HS-27A (cell line): ENCODE data around the gene TERC.
A peak's percentile ranks its signal among the peaks of the same experiment; 100 is the strongest.

Experiments used
- DNase-seq: peaks from one replicate; pipeline ENCODE4 v3.0.0-alpha.2; 2012; ENCODE audit warnings: low read depth, missing footprints

The TERC gene

GRCh38 chr3:169764882-169765612 is at the start of gene TERC:
TERC (minus strand) TSS chr3:169765060.
- no peak for DNase-seq

DNA sequence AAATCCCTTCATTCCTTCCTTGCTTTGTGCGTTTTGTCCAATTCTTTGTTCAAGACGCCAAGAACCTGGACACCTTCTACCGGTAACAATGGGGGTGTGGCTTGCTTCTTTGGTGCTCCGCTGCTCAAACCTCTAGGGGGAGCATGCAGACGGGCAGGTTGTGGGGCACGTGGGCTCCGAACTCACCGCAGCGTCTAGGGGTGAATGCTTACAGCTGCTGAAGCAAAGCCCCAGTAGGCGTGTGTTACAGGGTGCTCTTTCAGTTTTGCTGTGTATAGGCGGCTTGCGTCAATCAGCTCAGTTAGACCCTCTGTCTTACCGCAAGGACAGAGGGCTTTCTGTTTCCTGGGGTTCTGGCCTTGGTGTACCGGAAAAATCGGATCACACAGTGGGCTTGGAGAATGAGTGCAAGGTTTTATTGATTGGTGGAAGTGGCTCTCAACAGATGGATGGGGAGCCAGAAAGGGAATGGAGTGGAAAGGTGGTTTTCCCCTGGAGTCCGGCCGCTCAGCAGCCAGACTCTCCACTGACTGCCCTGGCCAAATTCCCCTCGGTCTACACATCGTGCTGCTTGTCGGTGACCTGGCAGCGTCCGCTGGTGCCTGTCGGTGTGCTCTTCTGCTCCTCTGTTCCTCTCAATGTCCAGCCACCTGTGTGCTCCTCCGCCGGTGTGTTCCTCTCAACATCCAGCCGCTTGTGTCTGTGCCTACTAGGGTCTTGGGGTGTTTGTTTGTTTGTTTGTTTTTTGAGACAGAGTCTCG is 49.1 kb upstream of the TERC start:
- DNase-seq = no peak

DNA sequence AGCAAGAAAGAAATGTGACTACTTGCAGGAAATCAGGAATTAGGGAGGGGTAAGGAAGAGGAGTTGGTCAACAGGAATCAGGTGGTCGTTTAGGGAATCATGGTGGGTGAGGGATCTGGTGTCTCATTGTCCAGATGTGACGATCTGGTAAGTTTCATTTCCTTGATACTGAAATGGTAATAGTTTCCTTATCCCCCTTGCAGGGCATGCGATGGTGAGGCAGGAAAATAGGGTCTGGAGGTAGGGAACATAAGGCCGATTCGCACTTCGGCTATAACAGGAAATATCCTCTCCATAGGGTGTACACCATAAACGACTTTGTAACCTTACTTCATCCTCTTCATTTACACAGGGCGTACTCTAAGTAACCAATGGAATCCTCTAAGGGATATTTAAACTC is 48.4 kb upstream of the TERC start:
- DNase-seq = no peak

- no peak for DNase-seq
Measured at GRCh38 chr3:169812332-169813235, 47.7 kb upstream of the TERC start, which contains the start of the genes LRRC34 and LRRIQ4. LRRC34 (minus strand) TSS chr3:169812904; CDS start chr3:169812548, 356 bp downstream. LRRIQ4 (plus strand) TSS chr3:169812870; CDS start chr3:169821922, 9,052 bp downstream.

- DNase-seq = no peak
Measured at GRCh38 chr3:169811631-169812331, 46.9 kb upstream of the TERC start.

- DNase-seq = no peak
Measured at GRCh38 chr3:169809230-169809795, 44.5 kb upstream of the TERC start.

DNA sequence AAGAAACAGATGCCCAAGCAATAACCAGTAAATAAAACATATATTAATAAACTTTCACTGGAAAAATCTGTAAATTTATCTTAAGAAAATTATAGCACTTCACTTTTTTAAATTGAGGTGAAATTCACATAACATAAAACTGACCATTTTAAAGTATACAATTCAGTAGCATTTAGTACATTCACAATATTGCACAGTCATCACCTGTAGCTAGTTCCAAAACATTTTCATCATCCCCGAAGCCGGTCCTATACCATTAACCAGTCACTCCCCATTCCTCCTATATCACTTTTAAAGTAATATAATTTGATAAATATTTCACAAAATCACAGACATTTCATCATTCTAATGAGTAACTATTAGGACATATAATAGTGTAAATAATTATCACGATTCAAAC is 39.8 kb upstream of the TERC start:
- no peak for DNase-seq

GRCh38 chr3:169792359-169792758 is 27.5 kb upstream of the TERC start:
- no peak for DNase-seq

- no peak for DNase-seq
Measured at GRCh38 chr3:169790687-169791429, 26.0 kb upstream of the TERC start.

DNA sequence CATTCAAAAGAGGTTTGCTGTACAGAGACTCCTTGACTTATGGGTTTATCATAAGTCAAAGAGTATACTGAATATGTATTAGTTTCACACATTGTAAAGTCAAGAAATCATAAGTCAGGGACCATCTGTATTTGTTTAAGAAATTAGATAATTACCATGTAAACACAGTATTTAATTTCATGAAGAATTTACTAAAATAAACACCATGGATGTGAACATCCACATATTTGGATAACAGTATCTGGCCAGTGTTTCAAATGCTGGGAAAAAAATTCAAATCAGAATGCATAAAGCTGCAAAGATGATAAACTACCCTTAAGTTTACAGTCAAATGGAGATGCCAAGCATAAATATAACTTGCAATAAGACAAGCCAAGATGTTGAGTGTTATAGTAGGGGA is 25.4 kb upstream of the TERC start:
- no peak for DNase-seq

GRCh38 chr3:169787791-169788190 is 22.9 kb upstream of the TERC start:
- DNase-seq = no peak

GRCh38 chr3:169787120-169787519 is 22.3 kb upstream of the TERC start:
- DNase-seq = no peak

GRCh38 chr3:169781209-169781855 is 16.5 kb upstream of the TERC start:
- no peak for DNase-seq

GRCh38 chr3:169780742-169781141 is 15.9 kb upstream of the TERC start:
- DNase-seq = no peak

GRCh38 chr3:169777822-169778221 is 13.0 kb upstream of the TERC start:
- DNase-seq = no peak

- no peak for DNase-seq
Measured at GRCh38 chr3:169774186-169774585, 9.3 kb upstream of the TERC start.

DNA sequence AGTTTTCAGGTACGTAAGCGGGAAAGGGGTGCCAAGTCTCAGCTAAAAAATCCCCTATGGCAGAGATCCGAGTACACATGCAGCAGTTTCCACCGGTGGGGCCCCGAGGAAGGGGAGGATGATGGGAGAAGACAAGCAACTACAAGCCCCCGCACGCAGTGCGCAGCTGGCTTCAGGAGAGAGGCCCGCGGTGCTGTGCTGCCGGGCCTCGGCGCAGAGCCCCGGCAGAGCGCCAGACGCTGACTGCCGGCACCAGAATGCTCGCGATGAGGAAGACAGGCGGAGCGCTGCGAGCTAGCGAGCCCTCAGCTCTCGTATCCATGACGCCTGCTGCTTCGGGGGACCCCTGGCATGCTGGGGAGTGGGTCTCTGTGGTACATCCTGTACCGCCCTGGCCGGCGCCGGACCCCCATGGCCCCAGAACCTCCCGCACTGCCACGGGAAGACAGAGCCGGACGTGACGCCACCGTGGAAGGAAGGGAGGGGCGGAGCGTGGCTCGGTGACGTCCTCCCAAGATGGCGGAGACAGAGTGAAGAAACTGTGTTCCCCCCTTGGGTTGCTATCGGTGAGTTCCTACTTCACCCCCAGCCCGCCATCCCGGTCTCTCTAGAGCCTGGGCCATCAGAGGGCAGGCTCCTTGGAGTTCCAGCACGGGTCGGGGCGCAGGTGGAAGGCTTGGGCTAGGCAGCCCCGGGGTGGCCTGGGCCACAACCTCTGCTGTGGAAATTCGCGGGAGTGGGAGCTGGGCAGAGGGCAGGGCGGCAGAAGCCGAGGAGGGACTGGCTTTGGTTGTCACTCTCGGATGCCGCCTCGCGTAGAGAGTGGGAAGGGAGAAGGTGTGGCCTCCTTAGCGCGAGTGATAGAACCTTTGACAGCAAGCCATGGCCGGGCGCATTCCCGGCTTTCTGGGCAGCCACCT is 8.3 kb upstream of the TERC start, which contains the start of gene MYNN:
Gene MYNN (plus strand): TSS at position 500 of the 920 bp plus-strand sequence. CDS start 900 bp downstream, outside the sequence.
- peak; percentile 83 for DNase-seq

- DNase-seq = peak; percentile 79
Measured at GRCh38 chr3:169772305-169772896, 7.5 kb upstream of the TERC start.
